HCT116 (cell line): ENCODE measurements around the gene RPL6.

Source experiments
- CTCF ChIP-seq, 3 experiments: fragments of 200-600 bp in 1 of 3; sonication (generic) in 1 of 3; IDR thresholded peaks in 2 of 3; conservative IDR thresholded peaks in 1 of 3; 2 replicates each; pipeline ENCODE4 v1.5.1; 2012 to 2017; ENCODE audit warnings: low read depth in 2 of 3, low read length in 2 of 3, antibody characterized with exemption in 1 of 3, borderline replicate concordance in 1 of 3, control low read depth in 1 of 3, mild to moderate bottlenecking in 1 of 3, mixed read lengths in 1 of 3, mixed run types in 1 of 3, moderate library complexity in 1 of 3; ENCODE audit not compliant: insufficient read depth in 1 of 3
- ELF1 ChIP-seq: IDR thresholded peaks from 2 replicates; pipeline ENCODE4 v1.6.1; 2012; ENCODE audit warnings: low read depth, borderline replicate concordance
- EZH2phosphoT487 ChIP-seq: fragments of 200-600 bp; IDR thresholded peaks from 2 replicates; pipeline ENCODE4 v1.6.1; 2018; ENCODE audit warnings: antibody characterized with exemption, borderline replicate concordance
- JUND ChIP-seq: IDR thresholded peaks from 2 replicates; pipeline ENCODE4 v1.6.1; 2012
- MAX ChIP-seq: IDR thresholded peaks from 2 replicates; pipeline ENCODE4 v1.6.1; 2012
- POLR2A ChIP-seq: IDR thresholded peaks from 2 replicates; pipeline ENCODE4 v1.7.0; 2011; ENCODE audit warnings: borderline replicate concordance; ENCODE audit not compliant: insufficient read depth, insufficient read length; ENCODE audit errors: extremely low read depth
- POLR2AphosphoS5 ChIP-seq: IDR thresholded peaks from 2 replicates; pipeline ENCODE4 v1.6.1; 2011; ENCODE audit warnings: mild to moderate bottlenecking, low read depth, low read length, moderate library complexity
- RAD21 ChIP-seq: IDR thresholded peaks from 2 replicates; pipeline ENCODE4 v1.6.1; 2012; ENCODE audit warnings: low read depth, mild to moderate bottlenecking
- REST ChIP-seq: IDR thresholded peaks from 2 replicates; pipeline ENCODE4 v1.6.1; 2012; ENCODE audit warnings: low read depth
- SIN3A ChIP-seq: IDR thresholded peaks from 2 replicates; pipeline ENCODE4 v1.6.1; 2012; ENCODE audit warnings: low read depth
- SP1 ChIP-seq: IDR thresholded peaks from 2 replicates; pipeline ENCODE4 v1.6.1; 2012; ENCODE audit warnings: low read depth
- ZBTB33 ChIP-seq: IDR thresholded peaks from 2 replicates; pipeline ENCODE4 v1.6.1; 2011; ENCODE audit warnings: mild to moderate bottlenecking, low read length, moderate library complexity; ENCODE audit not compliant: insufficient replicate concordance; ENCODE audit errors: extremely low read depth

- no peak for TF ChIP-seq CTCF (IDR thresholded peaks at IDR 0.05 in 2 of 3, conservative IDR thresholded peaks at IDR 0.05 in 1 of 3; ENCODE audit: borderline replicate concordance in 1 of 3, insufficient read depth in 1 of 3, low read depth in 2 of 3, low read length in 2 of 3)
- TF ChIP-seq RAD21: no peak
- no peak for TF ChIP-seq ZBTB33
- no peak for TF ChIP-seq REST
- no peak for TF ChIP-seq ELF1
- no peak for TF ChIP-seq SIN3A
- TF ChIP-seq POLR2AphosphoS5: no peak
- TF ChIP-seq JUND: no peak
- TF ChIP-seq POLR2A: no peak
- no peak for TF ChIP-seq MAX
- no peak for TF ChIP-seq EZH2phosphoT487
- no peak for TF ChIP-seq SP1
Observed at GRCh38 chr12:112418273-112418607, 8.8 kb upstream of the RPL6 start.
